GM21515 (cell line): ENCODE results near the gene TYSND1.
"Not testable (repeated sequence)": the region's sequence is repeated elsewhere in the genome, so short reads cannot be mapped to it uniquely, and the experiment has no call there.

ENCODE experiments used
- ATAC-seq: cut with Tn5 transposase; IDR thresholded peaks from one replicate; pipeline ENCODE4 v1.9.1; 2021; ENCODE audit not compliant: unreplicated experiment

TYSND1 gene, protein sequence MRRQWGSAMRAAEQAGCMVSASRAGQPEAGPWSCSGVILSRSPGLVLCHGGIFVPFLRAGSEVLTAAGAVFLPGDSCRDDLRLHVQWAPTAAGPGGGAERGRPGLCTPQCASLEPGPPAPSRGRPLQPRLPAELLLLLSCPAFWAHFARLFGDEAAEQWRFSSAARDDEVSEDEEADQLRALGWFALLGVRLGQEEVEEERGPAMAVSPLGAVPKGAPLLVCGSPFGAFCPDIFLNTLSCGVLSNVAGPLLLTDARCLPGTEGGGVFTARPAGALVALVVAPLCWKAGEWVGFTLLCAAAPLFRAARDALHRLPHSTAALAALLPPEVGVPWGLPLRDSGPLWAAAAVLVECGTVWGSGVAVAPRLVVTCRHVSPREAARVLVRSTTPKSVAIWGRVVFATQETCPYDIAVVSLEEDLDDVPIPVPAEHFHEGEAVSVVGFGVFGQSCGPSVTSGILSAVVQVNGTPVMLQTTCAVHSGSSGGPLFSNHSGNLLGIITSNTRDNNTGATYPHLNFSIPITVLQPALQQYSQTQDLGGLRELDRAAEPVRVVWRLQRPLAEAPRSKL

DNA sequence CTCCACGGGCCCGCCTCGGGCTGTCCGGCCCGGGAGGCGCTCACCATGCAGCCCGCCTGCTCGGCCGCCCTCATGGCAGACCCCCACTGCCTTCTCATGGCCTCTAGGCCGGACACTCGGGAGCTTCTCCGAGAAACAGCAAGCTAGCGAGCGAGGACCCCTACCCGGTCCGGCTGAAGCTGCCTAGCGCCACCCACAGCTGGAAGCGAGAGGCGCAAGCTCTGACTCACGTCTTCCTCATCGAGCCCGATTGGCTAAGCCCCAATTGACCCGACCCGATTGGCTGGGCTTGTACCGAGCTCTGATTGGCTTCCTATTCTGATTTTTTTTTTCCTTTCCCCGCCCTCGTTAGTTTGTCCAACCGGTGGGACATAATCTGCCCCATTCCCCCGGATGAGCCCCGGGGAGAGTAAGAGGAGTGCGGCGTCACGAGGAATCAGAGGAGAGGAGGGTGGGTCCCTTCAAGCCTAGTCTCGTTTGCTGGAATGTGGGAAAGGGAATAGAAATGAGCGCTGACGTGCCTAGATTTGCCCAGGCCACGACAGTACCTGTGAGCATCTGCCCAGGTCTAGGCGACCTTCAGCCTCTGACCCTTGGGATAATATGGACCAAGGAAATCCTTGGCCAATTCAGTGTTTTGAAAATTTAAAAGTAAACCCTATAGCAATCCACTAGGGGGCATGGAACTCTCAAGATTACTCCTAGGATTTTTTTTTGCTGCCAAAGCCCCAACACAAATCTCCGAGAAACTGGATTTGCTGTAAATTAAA, at the start of gene TYSND1:
Gene TYSND1 (minus strand): TSS at position 212 of the 770 bp plus-strand sequence. CDS start 114 bp downstream, at position 98.
- ATAC-seq: peak; percentile 92

DNA sequence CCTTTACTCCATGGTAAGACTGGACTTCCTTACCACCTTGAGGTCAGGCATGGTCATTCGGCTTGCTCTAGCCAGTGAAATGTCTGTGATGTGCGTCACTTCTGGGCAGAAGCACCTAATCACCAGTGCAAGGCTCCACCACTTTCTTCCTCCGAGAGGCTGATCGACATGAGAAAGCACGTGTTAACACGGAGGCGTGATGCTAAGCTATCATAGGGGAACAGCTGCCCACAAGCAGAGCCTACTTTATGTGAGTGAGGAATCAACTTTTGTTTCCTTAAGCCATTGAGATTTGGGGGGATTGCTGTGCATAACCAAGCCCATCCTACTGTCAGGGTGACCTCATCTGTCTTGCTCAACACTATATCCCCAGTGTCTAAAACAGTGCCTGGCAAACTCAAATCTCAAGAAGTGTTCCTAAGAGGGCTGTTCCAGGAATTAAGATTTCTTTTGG, 46.9 kb upstream of the TYSND1 start:
- no peak for ATAC-seq

GRCh38 chr10:70192326-70192968, 45.9 kb upstream of the TYSND1 start:
- ATAC-seq: no peak

DNA sequence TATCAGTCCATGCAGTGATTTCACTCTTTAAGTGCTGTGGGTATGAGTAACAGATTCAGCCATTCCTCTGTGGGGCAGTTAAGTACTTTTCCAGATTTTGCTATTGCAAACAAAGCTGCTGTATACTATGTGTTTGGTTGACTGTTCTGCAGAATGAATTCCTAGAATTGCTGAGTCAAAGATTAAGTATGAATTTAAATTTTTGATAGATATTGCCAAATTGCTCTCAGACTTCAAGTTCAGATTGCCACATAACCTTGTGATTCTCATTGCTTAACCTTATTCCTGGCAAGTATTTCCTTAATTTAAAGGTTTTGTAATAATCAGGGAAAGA, 45.4 kb upstream of the TYSND1 start:
- no peak for ATAC-seq

GRCh38 chr10:70191161-70191971, 44.9 kb upstream of the TYSND1 start:
- no peak for ATAC-seq

- no peak for ATAC-seq
These were observed 44.1 kb upstream of the TYSND1 start for GRCh38 chr10:70190581-70190980.

DNA sequence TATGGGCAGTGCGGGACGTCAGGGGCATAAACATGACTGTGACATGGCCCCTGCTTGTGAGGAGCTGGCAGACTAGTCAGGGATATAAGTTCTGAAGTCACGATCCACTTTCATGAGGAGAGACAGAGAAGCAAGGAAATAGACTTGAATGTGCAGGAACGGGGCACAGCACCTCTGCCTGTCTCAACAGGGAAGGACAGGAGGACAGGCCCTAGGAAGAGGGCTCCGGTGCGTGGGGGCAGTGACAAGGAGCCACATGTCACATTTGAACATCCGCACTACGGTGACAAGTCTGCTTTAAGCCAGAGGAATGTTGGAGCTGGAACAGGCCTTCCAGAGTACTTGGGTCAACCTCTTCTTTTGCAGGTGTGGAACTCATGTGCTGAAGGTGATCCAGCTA, 43.6 kb upstream of the TYSND1 start:
- ATAC-seq: no peak

DNA sequence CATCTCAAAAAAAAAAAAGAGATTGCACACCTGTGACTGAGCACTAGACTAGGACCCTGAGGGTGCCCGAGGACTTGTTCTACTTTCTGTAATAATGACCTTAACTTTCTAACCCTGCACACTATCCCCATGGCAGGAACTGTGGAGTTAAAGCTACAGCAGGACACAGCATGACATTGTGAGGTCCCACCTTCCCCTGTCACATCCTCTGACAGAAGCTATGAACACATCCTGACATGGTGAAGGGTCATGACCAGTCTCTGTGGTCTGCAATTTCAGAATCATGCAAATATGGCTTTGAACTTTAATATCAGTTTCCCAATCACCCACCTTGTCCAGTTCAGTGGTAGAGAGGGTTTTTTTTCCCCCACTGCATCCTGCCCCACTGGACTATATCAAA, 42.3 kb upstream of the TYSND1 start:
- no peak for ATAC-seq

GRCh38 chr10:70186571-70186970, 40.1 kb upstream of the TYSND1 start:
- ATAC-seq: no peak

DNA sequence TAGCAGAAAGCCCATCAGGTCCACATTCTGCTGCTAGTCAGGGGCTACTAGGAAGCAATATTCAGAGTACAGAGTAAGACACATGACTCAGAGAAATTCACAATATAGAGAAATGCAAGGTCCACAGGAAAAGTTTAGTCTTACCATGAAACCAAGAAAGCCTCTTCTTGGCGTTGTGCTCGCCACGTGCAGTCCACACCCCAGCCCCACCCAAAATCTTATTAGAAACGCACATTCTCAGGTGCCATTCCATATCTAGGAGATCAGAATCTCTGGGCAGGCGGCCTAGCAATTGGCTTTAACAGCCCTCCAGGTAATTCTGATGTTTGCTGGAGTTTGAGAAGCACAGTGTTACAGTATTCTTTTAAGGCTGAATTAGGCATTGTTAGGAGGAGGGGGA, 39.6 kb upstream of the TYSND1 start:
- no peak for ATAC-seq

- ATAC-seq: no peak
These were observed 36.8 kb upstream of the TYSND1 start for GRCh38 chr10:70183304-70183703.

DNA sequence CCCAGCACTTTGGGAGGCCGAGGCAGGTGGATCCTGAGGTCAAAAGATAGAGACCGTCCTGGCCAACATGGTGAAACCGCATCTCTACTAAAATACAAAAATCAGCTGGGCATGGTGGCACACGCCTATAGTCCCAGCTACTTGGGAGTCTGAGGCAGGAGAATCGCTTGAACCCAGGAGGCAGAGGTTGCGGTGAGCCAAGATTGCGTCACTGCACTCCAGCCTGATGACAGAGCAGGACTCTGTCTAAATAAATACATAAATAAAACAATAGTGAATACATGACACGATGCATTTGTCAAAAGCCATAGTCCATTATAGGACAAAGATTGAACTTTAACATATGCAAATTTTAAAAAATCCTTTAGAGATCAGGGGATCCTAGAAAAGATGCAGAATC, 32.7 kb upstream of the TYSND1 start:
- ATAC-seq: not testable (repeated sequence)

DNA sequence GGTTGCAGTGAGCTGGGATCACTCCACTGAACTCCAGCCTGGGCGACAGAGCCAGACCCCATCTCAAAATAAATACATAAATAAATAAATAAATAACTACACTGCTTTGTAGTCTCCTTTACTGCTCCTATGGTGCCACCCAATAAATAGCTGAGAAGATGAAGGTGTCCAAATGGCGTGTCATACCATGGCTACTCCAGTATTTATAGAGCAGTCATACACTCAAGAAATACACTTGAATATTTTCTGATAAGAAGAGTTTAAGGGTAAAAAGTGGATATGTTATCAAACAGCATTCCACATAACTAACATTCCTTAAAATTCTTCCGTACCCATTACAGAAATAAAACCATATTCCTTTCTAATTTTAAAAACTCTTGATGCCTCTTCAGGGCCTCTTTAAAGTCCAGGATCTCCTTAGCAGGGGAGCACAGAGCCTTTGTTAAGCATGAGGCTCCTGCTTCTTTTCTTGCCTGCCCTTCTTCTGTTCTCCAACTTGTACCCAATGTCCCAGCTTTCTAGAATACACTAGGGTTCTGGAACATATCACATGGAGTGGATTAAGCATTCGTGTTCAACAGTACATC, 31.7 kb upstream of the TYSND1 start:
- ATAC-seq: no peak

GRCh38 chr10:70176441-70176840, 29.9 kb upstream of the TYSND1 start:
- no peak for ATAC-seq

- ATAC-seq: no peak
These were observed 29.0 kb upstream of the TYSND1 start for GRCh38 chr10:70175516-70175915.

DNA sequence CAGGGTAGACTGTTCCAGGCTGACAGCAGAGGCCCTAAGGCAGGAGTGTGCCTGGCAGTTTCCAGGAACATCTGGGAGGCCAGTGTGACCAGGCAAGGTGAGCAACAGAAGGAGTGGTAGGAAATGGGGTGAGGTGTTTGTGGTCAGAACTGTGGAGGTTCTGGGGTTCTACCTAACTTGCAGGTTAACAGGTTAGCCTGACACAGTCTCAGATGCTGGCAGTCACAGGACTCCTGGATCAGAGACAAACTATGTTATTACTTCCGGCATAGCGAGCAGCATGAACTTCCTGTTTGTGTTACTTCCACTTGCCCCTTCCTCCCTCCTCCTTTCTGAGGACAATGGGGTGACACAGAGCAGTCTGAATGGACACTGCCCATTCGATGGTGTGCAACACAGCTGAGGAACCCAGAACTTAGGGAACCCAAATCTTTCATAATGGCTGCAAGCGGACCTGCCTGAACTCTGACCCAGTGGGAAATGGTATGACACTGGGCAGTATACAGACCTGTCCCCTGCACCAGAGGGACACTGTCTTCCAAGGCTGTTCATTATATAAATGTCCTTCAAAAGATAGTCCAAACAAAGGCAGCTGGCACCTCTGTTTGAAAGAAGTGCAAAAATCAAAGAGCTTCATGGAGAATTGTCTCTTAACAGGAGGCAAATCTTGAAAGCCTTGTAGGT, 27.7 kb upstream of the TYSND1 start:
- ATAC-seq: no peak

GRCh38 chr10:70169649-70170364, 23.3 kb upstream of the TYSND1 start:
- ATAC-seq: peak; percentile 23

GRCh38 chr10:70169011-70169410, 22.5 kb upstream of the TYSND1 start:
- no peak for ATAC-seq

DNA sequence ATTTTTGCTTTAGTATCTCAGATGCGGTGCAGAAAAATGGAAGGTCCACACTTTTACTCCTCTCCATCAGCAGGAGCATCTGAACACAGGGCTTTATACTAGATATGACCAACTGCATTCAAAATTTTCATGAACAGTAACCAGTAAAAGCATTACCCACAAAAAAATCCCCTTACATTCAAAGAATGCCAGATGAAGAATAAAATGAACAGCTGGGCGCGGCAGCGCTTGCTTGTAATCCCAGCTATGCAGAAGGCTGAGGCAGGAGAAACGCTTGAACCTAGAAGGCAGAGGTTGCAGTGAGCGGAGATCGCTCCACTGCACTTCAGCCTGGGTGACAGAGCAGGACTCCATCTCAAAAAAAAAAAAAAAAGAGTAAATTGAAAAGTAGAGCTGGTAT, 20.7 kb upstream of the TYSND1 start:
- no peak for ATAC-seq
